Lower leg skin (tissue), 4 donors: ENCODE data around the gene SYNE2. TPM values are rescaled to one million over a fixed set of nuclear protein-coding genes. Genes with fewer than 3 reads are reported as not detected.

Experiments used
- DNase-seq, 2 donors: peaks; one replicate each; pipeline ENCODE4 v3.0.0-alpha.2; 2019; ENCODE audit warnings: low spot score in 2 of 2
- H3K4me3 ChIP-seq: fragments of 200-600 bp; sonication (generic); 2 replicates; pipeline ENCODE4 v1.5.1; 2017; ENCODE audit warnings: mild to moderate bottlenecking, low read depth; ENCODE audit not compliant: poor library complexity, severe bottlenecking
- CTCF ChIP-seq, 3 donors: fragments of 450-650 bp; IDR thresholded peaks; one replicate each; pipeline ENCODE4 v1.5.1; 2016; ENCODE audit warnings: antibody characterized with exemption in 3 of 3, mild to moderate bottlenecking in 3 of 3, moderate library complexity in 2 of 3
- POLR2A ChIP-seq, 2 donors: fragments of 450-650 bp; IDR thresholded peaks; one replicate each; pipeline ENCODE4 v1.6.1; 2016 to 2017; ENCODE audit warnings: antibody characterized with exemption in 2 of 2, mild to moderate bottlenecking in 1 of 2, moderate library complexity in 1 of 2
- WGBS, 2 donors: methylation state at CpG; one replicate each; pipeline ENCODE4 v1.1.5; 2018; 5-methylcytosine and 5-hydroxymethylcytosine counted together
- intact Hi-C: fragments of 100-400 bp; cut with DNase I; formaldehyde crosslinking; loops from one replicate; pipeline ENCODE4 v1.15.0; 2023; ENCODE audit warnings: low total_unique reads
- total RNA-seq, 4 donors: library from RNA; depleted of rRNA; stranded (reverse); fragments of >200 nt; gene quantifications; one replicate each; pipeline ENCODE4 v1.1.0, GENCODE V29; 2016

The SYNE2 gene
- total RNA-seq, 4 donors from 2014 or later, result 200 to 479 (median 232) TPM

GRCh38 chr14:64232095-64232838 is 379.5 kb downstream of the SYNE2 start:
- 73 to 79% methylated on average over 9 of the region's 9 CpGs for WGBS, 2 donors
- no peak for TF ChIP-seq POLR2A (IDR thresholded peaks at IDR 0.05)
- TF ChIP-seq CTCF (IDR thresholded peaks at IDR 0.05), result no peak
- no peak overlapping the region for H3K4me3 ChIP-seq
- intact Hi-C loops, result no loop called here
- peak in 1 of 2 donors; percentile 46 for DNase-seq

- no peak for TF ChIP-seq POLR2A (IDR thresholded peaks at IDR 0.05)
- no peak for TF ChIP-seq CTCF (IDR thresholded peaks at IDR 0.05)
- WGBS, 2 donors, result 90 to 95% methylated on average over 9 of the region's 9 CpGs
- DNase-seq, result no peak
- no peak overlapping the region for H3K4me3 ChIP-seq
- intact Hi-C loops, result no loop called here
These were observed 380.1 kb downstream of the SYNE2 start for GRCh38 chr14:64232944-64233343.

DNA sequence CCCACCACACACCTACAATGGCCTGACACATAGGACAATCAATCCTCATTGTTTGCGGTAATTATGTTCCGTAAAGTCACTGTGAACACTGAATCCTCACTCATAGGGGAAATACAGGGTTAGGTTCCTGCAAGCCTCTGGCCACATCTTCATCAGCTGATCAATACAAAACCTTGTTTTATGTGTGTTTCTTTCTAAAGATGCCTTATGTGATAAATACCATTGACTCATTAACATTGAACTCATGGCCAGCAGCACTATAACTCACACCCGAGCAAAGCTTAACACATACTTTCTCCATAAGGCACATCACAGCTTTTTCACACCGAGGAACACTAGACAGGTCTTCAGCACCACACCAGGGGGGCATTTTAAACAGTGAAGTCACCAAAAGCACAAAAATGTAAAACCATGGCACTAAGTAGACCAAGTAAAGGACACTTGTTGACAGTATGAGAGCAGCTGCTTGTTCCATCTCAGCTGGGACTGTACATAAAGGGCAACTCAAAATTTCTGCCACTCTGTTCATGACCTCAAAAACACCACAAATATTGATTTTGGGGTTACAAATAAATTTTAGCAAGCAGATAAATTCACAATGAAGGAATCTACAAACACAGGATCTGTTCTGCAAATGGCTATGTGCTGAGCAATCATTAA is 380.9 kb downstream of the SYNE2 start:
- peak in 1 of 2 donors; percentile 32 for DNase-seq
- WGBS, 2 donors, result 89 to 92% methylated on average over 4 of the region's 4 CpGs
- intact Hi-C loops, result no loop called here
- no peak for TF ChIP-seq POLR2A (IDR thresholded peaks at IDR 0.05)
- no peak for TF ChIP-seq CTCF (IDR thresholded peaks at IDR 0.05)
- H3K4me3 ChIP-seq, result no peak overlapping the region

- DNase-seq, result no peak
- intact Hi-C loops, result no loop called here
- H3K4me3 ChIP-seq, result no peak overlapping the region
- WGBS, 2 donors, result 52 to 66% methylated on average over 24 of the region's 24 CpGs
- TF ChIP-seq POLR2A (IDR thresholded peaks at IDR 0.05) (no peak), CTCF (IDR thresholded peaks at IDR 0.05) (no peak)
These were observed 382.3 kb downstream of the SYNE2 start for GRCh38 chr14:64234877-64235651.

DNA sequence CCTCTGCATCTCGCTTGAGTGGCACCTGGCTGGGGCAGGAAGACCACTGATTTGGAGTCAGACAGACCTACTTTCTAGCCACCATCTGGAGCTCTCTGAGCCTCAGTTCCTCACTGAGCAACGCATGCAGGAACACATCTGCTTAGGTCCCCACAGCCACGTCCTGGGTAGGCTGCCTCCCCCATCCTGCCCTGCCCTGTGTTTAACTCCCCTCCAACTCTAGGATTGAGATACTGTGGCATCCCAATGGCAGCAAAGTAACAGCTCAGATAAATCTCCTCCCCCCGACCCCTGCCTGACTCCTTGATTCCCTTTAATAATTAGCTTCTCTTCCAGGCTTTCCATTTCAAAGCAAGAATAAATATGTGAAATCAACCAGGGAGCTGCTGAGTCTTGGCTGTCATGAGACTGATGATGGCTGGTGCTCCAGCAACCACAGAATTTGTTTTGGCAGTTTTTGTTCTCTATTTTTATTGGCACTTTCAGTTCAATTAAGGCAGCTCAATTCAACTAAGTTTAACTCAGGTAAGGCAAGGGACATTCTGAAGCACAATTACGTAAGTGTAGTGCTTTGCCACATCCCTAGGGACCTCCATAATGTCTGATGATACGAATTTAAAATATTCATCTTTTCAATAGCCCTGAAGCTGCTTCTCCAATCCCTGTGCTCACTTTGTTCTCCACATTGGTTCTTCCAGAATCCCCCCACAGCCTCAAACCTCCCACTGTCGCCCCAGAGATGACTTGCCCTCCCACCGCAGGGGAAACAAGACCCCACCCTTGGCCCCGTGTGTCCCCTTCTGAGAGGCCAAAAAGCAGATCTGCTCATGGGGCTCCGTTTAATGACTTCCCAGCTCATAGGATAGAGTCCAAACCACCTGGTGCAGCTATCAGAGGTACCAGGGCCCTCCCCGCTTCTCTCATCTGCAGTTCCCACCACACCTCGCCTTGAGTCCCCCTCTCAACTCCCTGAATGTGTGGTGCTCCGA is 383.1 kb downstream of the SYNE2 start:
- intact Hi-C loops, result no loop called here
- 69 to 72% methylated on average over 13 of the region's 13 CpGs for WGBS, 2 donors

More for the DNA sequence above, 383.1 kb downstream of the SYNE2 start:
- DNase-seq, result no peak
- TF ChIP-seq CTCF (IDR thresholded peaks at IDR 0.05) (no peak), POLR2A (IDR thresholded peaks at IDR 0.05) (no peak)
- H3K4me3 ChIP-seq, result no peak overlapping the region
